H9 (cell line): ENCODE measurements around the gene CCR5. TPM values are rescaled to one million over a fixed set of nuclear protein-coding genes. Genes with fewer than 3 reads are reported as not detected.

Experiments
- DNase-seq: peaks from one replicate; pipeline ENCODE4 v3.0.0-alpha.2; 2017
- H2AFZ ChIP-seq: one replicate; pipeline ENCODE4 v1.6.1; 2013; ENCODE audit warnings: mild to moderate bottlenecking, low read length, control low read depth, moderate library complexity
- H2AK5ac ChIP-seq: 2 replicates; pipeline ENCODE4 v1.6.1; 2013; ENCODE audit warnings: low read length, control low read depth, mixed read lengths; ENCODE audit not compliant: insufficient read length
- H2BK120ac ChIP-seq: one replicate; pipeline ENCODE4 v1.6.1; 2013; ENCODE audit warnings: low read depth, mild to moderate bottlenecking, low read length, control low read depth, inconsistent platforms; ENCODE audit not compliant: poor library complexity, severe bottlenecking
- H2BK12ac ChIP-seq: 2 replicates; pipeline ENCODE4 v1.6.1; 2013; ENCODE audit warnings: low read length, control low read depth, mixed read lengths, low read depth; ENCODE audit not compliant: insufficient read length
- H2BK15ac ChIP-seq: 2 replicates; pipeline ENCODE4 v1.6.1; 2013; ENCODE audit warnings: low read depth, low read length, control low read depth
- H2BK20ac ChIP-seq: one replicate; pipeline ENCODE4 v1.6.1; 2013; ENCODE audit warnings: low read depth, mild to moderate bottlenecking, low read length, control low read depth, inconsistent platforms; ENCODE audit not compliant: poor library complexity, severe bottlenecking
- H2BK5ac ChIP-seq: 2 replicates; pipeline ENCODE4 v1.6.1; 2013; ENCODE audit warnings: low read length, control low read depth, mixed read lengths; ENCODE audit not compliant: insufficient read length
- H3K14ac ChIP-seq: 2 replicates; pipeline ENCODE4 v1.6.1; 2013; ENCODE audit warnings: low read length, control low read depth; ENCODE audit not compliant: insufficient read depth
- H3K18ac ChIP-seq: 2 replicates; pipeline ENCODE4 v1.6.1; 2013; ENCODE audit warnings: low read depth, mild to moderate bottlenecking, mixed read lengths, low read length, control low read depth; ENCODE audit not compliant: insufficient read length
- H3K23ac ChIP-seq: 2 replicates; pipeline ENCODE4 v1.6.1; 2013; ENCODE audit warnings: low read length, control low read depth, mixed read lengths, low read depth; ENCODE audit not compliant: insufficient read length
- H3K23me2 ChIP-seq: 2 replicates; pipeline ENCODE4 v1.6.1; 2013; ENCODE audit warnings: low read depth, mild to moderate bottlenecking, mixed read lengths, low read length, control low read depth; ENCODE audit not compliant: insufficient read length, poor library complexity, severe bottlenecking
- H3K27ac ChIP-seq: 2 replicates; pipeline ENCODE4 v1.5.1; 2013; ENCODE audit warnings: low read length, control low read depth, mixed read lengths, low read depth; ENCODE audit not compliant: insufficient read length
- H3K27me3 ChIP-seq: 2 replicates; pipeline ENCODE4 v1.6.1; 2013; ENCODE audit warnings: low read length, control low read depth, inconsistent platforms; ENCODE audit not compliant: insufficient read depth
- H3K4ac ChIP-seq: 2 replicates; pipeline ENCODE4 v1.6.1; 2013; ENCODE audit warnings: low read depth, mild to moderate bottlenecking, control low read depth, inconsistent platforms, low read length, moderate library complexity
- H3K4me1 ChIP-seq: 2 replicates; pipeline ENCODE4 v1.6.1; 2013; ENCODE audit warnings: low read length, control low read depth, inconsistent platforms; ENCODE audit not compliant: insufficient read depth
- H3K4me2 ChIP-seq: 2 replicates; pipeline ENCODE4 v1.6.1; 2013; ENCODE audit warnings: low read length, control low read depth, mixed read lengths; ENCODE audit not compliant: insufficient read length, insufficient read depth
- H3K56ac ChIP-seq: 2 replicates; pipeline ENCODE4 v1.6.1; 2013; ENCODE audit warnings: low read depth, mild to moderate bottlenecking, mixed read lengths, low read length, control low read depth; ENCODE audit not compliant: insufficient read length
- H3K79me1 ChIP-seq: 2 replicates; pipeline ENCODE4 v1.6.1; 2013; ENCODE audit warnings: low read depth, mild to moderate bottlenecking, moderate library complexity, low read length, control low read depth, inconsistent platforms; ENCODE audit not compliant: insufficient read depth, poor library complexity, severe bottlenecking
- H3K79me2 ChIP-seq: 2 replicates; pipeline ENCODE4 v1.6.1; 2013; ENCODE audit warnings: low read length, control low read depth, inconsistent platforms; ENCODE audit not compliant: insufficient read depth
- H3K9ac ChIP-seq: 2 replicates; pipeline ENCODE4 v1.6.1; 2013; ENCODE audit warnings: low read length, control low read depth, mixed read lengths; ENCODE audit not compliant: insufficient read length; ENCODE audit errors: extremely low read depth
- H3K9me3 ChIP-seq: one replicate; pipeline ENCODE4 v1.6.1; 2013; ENCODE audit warnings: low read depth, low read length, inconsistent platforms; ENCODE audit not compliant: control insufficient read depth
- H3T11ph ChIP-seq: one replicate; pipeline ENCODE4 v1.6.1; 2013; ENCODE audit warnings: mild to moderate bottlenecking, low read length, control low read depth, inconsistent platforms
- H4K20me1 ChIP-seq: one replicate; pipeline ENCODE4 v1.6.1; 2013; ENCODE audit not compliant: control insufficient read depth, insufficient read length, insufficient read depth
- H4K5ac ChIP-seq: 2 replicates; pipeline ENCODE4 v1.6.1; 2013; ENCODE audit warnings: low read depth, mild to moderate bottlenecking, mixed read lengths, low read length, control low read depth; ENCODE audit not compliant: insufficient read length
- H4K8ac ChIP-seq: replicated peaks from 2 replicates; pipeline ENCODE4 v1.6.1; 2013; ENCODE audit warnings: low read length, control low read depth, mixed read lengths, low read depth; ENCODE audit not compliant: insufficient read length
- H4K91ac ChIP-seq: 2 replicates; pipeline ENCODE4 v1.6.1; 2013; ENCODE audit warnings: low read depth, mild to moderate bottlenecking, moderate library complexity, mixed read lengths, low read length, control low read depth; ENCODE audit not compliant: insufficient read length
- H3K27ac Mint-ChIP-seq, 3 experiments: 2 replicates in 2 of 3; 3 replicates in 1 of 3; pipeline ENCODE4 v1.8.0; 2020 to 2021; ENCODE audit warnings: mixed read lengths in 3 of 3, mild to moderate bottlenecking in 1 of 3, moderate library complexity in 1 of 3
- H3K27me3 Mint-ChIP-seq: 2 replicates; pipeline ENCODE4 v1.8.0; 2021; ENCODE audit warnings: low read depth, mild to moderate bottlenecking, moderate library complexity, mixed read lengths
- H3K36me3 Mint-ChIP-seq, 3 experiments: 2 replicates in 2 of 3; 3 replicates in 1 of 3; pipeline ENCODE4 v1.8.0; 2020 to 2021; ENCODE audit warnings: low read depth in 3 of 3, mixed read lengths in 3 of 3; ENCODE audit not compliant: insufficient read depth in 1 of 3
- H3K4me1 Mint-ChIP-seq, 2 experiments: 2 replicates each; pipeline ENCODE4 v1.8.0; 2020; ENCODE audit warnings: mixed read lengths in 2 of 2
- H3K4me3 Mint-ChIP-seq, 2 experiments: 2 replicates in 1 of 2; 3 replicates in 1 of 2; pipeline ENCODE4 v1.8.0; 2020 to 2021; ENCODE audit warnings: mild to moderate bottlenecking in 2 of 2, mixed read lengths in 2 of 2, moderate library complexity in 1 of 2
- H3K9me3 Mint-ChIP-seq, 2 experiments: 2 replicates in 1 of 2; 3 replicates in 1 of 2; pipeline ENCODE4 v1.8.0; 2020; ENCODE audit warnings: mild to moderate bottlenecking in 2 of 2, mixed read lengths in 2 of 2, moderate library complexity in 1 of 2
- CTCF ChIP-seq: fragments of 200-600 bp; sonication (generic); conservative IDR thresholded peaks from 3 replicates; pipeline ENCODE4 v1.8.0; 2021; ENCODE audit warnings: antibody characterized with exemption, mild to moderate bottlenecking
- WGBS: extraction: QIAGEN DNeasy Blood & Tissue Kit; methylation state at CpG from one replicate; pipeline ENCODE4 v1.1.7; 2013; ENCODE audit warnings: missing lambda C conversion rate, low lambda C conversion rate, mixed read lengths; ENCODE audit not compliant: insufficient read length; ENCODE audit errors: extremely low coverage; 5-methylcytosine and 5-hydroxymethylcytosine counted together
- total RNA-seq: library from RNA; stranded (reverse); gene quantifications from 2 replicates; pipeline ENCODE4 v1.2.1, GENCODE V29; 2021

CCR5 gene
- total RNA-seq, 1 experiment from 2014 or later: not detected

DNA sequence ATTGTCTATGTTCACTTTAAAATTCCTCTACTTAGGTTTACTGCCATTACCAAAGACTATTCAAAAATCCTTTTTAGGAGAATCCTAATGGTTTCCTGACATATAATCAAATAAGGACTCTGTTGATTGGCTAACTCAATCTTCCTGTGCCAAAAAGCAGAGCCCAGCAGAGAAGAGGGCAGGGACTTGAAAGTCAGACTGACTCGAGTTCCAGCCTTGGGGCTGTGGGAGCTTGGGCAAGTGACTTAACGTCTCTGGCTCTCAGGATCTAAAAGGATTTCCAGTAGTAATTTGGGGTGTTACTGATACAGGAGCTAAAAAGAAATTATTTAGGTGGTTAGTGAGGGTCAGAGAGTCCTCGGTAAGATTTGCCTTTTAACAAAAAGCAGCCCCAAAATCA, 10.9 kb downstream of the CCR5 start:
- no peak overlapping the region for H3K4me3 Mint-ChIP-seq
- H4K20me1 ChIP-seq: no peaks in the 10 kb centered on the region
- no peak overlapping the region for H3K56ac ChIP-seq
- no peak for TF ChIP-seq CTCF
- H3K79me1 ChIP-seq: no peaks in the 10 kb centered on the region
- H3K27ac Mint-ChIP-seq: peak overlapping the region in 1 of 3 experiments; percentile 37; a peak in 1 of 7 replicates
- no peak overlapping the region for H3K4me2 ChIP-seq
- no peak overlapping the region for H3T11ph ChIP-seq
- H3K9ac ChIP-seq: no peak overlapping the region
- H3K27me3 Mint-ChIP-seq: peaks cover 2% of the 10 kb centered on the region; the same call in 1 of the 2 replicates
- H2BK12ac ChIP-seq: no peak overlapping the region
- H3K27ac ChIP-seq: no peak overlapping the region
- no peak overlapping the region for H4K5ac ChIP-seq
- no peaks in the 10 kb centered on the region for H3K36me3 Mint-ChIP-seq
- no peak overlapping the region for H3K14ac ChIP-seq
- no peak overlapping the region for H4K91ac ChIP-seq
- H3K23me2 ChIP-seq: no peaks in the 10 kb centered on the region
- H3K79me2 ChIP-seq: no peaks in the 10 kb centered on the region
- H2BK120ac ChIP-seq: no peak overlapping the region
- H3K4me1 Mint-ChIP-seq: peaks cover 29 to 30% of the 10 kb centered on the region in 2 experiments
- H2BK5ac ChIP-seq: no peak overlapping the region
- H3K23ac ChIP-seq: no peak overlapping the region
- no peak for DNase-seq
- no peak overlapping the region for H3K18ac ChIP-seq
- H3K4ac ChIP-seq: no peak overlapping the region
- peaks cover 8% of the 10 kb centered on the region; the same call in 1 of the 2 replicates for H3K4me1 ChIP-seq
- no peak overlapping the region for H2AK5ac ChIP-seq
- H2BK20ac ChIP-seq: no peak overlapping the region
- no peak overlapping the region for H4K8ac ChIP-seq
- no peaks in the 10 kb centered on the region; a peak in 2 of 5 replicates for H3K9me3 Mint-ChIP-seq
- no peak overlapping the region for H2BK15ac ChIP-seq
- no peaks in the 10 kb centered on the region for H3K27me3 ChIP-seq
- H3K9me3 ChIP-seq: no peaks in the 10 kb centered on the region
- H2AFZ ChIP-seq: no peak overlapping the region
- WGBS: no CpG with 5 or more reads among the region's 3 CpGs
